ENCODE data around the gene MAD1L1.

MAD1L1 gene

DNA sequence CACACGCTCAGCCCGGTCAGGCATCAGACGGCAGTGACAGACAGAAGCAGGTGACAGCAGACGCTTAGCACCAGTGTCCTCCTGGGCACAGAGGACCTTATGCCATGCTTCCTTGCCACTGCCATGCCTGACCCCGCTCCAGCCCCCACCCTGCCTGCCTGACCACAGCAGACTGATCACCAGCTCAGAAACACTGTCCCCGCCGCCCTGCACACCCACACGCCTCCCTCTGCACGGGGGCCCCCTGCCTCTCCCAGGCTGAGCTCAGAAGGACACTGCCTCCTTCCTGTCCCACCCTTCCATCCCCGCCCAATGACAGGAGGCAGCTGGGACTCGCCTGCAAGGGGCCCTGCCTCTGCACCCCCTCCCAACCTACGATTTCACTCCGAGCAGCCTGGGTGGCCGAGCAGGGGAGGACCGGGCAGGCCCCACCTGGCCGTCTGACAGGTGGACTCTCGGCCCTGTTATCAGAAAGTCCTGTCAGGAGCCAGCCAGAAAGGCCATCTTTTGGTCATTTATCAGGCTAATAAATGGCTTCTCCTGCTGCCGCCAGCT, 379.2 kb downstream of the MAD1L1 start:
- H3K27ac ChIP-seq, result no peak overlapping the region
- TF ChIP-seq ZFX (IDR thresholded peaks at IDR 0.05), result no peak
- TF ChIP-seq, protein P1, sequence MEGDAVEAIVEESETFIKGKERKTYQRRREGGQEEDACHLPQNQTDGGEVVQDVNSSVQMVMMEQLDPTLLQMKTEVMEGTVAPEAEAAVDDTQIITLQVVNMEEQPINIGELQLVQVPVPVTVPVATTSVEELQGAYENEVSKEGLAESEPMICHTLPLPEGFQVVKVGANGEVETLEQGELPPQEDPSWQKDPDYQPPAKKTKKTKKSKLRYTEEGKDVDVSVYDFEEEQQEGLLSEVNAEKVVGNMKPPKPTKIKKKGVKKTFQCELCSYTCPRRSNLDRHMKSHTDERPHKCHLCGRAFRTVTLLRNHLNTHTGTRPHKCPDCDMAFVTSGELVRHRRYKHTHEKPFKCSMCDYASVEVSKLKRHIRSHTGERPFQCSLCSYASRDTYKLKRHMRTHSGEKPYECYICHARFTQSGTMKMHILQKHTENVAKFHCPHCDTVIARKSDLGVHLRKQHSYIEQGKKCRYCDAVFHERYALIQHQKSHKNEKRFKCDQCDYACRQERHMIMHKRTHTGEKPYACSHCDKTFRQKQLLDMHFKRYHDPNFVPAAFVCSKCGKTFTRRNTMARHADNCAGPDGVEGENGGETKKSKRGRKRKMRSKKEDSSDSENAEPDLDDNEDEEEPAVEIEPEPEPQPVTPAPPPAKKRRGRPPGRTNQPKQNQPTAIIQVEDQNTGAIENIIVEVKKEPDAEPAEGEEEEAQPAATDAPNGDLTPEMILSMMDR (conservative IDR thresholded peaks at IDR 0.05), result no peak

DNA sequence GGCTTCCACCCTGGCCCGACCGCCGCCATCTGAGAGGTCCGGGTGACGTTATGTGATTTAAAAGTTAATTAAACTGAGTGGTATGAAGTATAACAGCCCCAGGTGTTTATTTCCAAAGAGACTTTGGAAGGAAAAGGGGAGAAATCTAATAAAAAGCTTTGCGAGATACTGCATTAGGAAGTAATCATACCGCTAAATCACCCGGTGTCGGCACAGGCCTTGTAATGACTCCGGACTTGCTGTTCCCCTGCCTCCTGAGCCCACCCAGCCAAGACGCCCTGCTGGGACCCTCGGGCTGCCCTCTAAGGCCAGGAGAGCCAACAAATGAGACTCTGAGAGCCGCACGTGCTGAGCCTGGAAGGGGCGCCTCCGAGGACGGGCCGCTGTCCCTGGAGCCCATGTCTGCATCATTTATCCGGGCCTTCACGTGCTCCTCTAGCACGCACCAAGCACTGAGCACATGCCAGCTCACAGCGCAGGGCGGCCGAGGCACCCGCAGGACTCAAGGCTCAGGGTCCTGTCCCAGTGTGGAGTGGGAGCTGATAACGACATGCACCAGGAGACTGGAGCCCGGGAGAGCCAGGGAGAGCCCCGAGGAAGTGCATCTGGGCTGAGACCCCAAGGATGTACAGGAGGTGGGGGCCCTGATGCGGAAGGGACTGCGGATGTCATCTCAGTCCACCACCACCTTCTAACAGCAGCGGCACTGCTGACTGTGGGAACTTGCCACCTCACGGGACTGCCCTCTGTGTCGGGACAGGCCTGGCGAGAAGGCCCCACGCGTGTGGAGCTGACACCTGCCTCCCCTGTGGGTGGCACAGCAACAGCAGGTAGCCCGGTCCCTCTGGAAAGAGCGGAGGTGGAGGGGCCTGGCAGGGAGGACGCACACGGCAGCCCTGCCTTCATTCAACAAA, 380.0 kb downstream of the MAD1L1 start:
- TF ChIP-seq, protein P1 (conservative IDR thresholded peaks at IDR 0.05), result no peak
- no peak for TF ChIP-seq ZFX (IDR thresholded peaks at IDR 0.05)
- H3K27ac ChIP-seq, result no peak overlapping the region

DNA sequence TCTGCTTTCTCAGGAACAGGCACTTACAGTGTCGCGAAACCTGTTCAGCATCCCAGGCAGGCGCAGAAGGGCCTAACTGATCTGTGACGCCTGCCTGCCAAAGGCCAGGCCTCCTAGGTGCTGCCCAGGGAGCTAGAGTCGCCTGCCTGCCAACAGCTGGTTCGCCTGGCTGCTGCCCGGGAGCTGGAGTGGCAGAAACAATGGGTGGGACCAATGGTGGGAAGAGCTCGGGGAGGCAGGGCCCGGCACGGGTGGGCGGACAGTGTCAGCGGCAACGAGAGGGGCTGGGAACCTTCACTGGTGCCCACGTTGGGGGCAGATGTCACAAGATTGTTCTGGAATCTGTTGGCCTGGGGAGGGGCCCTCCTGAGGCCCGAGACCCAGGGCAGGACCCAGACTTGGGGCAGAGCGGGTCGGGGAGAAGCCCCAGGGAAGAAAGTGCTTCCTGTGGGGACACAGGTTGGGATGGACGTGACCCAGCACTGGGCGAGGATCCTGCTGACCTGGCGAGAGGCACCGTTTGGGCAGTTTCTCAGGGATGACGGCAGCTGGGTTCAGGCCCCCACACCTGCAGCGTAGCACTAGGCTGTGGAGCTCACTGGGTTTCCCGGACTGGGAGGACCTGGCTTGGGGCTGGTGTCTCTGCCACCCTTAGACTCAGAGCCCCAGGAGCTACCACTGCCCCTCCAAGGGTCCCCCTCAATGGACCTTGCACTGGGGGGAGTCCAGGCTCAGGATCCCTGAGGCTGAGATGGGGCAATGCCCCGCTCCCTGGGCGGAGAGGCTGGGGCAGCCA, 380.8 kb downstream of the MAD1L1 start:
- TF ChIP-seq ZFX (IDR thresholded peaks at IDR 0.05), result no peak
- TF ChIP-seq, protein P1 (conservative IDR thresholded peaks at IDR 0.05), result no peak
- peak overlapping the region; percentile 21; the same call in 1 of the 2 replicates for H3K27ac ChIP-seq

DNA sequence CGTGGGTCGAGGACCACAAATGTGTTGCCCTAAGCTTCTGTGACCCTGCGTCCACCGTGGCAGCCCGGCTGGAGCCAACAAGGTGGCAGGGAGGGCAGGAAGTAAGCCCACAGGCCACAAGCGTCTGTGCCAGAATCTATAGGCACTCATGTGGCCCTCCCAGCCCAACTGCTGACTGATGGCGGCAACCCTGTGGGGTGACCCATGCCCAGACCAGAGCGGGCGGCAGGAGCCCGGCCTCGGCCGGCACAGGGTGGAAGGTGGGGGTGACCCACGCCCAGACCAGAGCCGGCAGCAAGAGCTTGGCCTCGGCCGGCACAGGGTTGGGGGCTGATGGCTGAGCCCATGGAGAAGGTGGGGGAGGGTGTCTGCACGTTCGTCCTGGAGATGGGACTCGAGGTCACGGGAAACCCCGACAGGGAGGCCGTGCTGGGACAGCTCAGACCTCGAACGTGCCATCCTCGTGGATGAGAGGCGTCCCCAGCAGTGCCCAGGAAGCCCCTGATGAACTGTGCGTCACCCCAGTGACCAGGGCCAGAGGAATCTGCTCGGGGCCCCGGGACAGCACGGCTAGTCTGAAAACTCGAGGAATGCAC, 381.7 kb downstream of the MAD1L1 start:
- TF ChIP-seq, protein P1 (conservative IDR thresholded peaks at IDR 0.05), result no peak
- no peak for TF ChIP-seq ZFX (IDR thresholded peaks at IDR 0.05)
- peak overlapping the region; percentile 21; the same call in 1 of the 2 replicates for H3K27ac ChIP-seq

DNA sequence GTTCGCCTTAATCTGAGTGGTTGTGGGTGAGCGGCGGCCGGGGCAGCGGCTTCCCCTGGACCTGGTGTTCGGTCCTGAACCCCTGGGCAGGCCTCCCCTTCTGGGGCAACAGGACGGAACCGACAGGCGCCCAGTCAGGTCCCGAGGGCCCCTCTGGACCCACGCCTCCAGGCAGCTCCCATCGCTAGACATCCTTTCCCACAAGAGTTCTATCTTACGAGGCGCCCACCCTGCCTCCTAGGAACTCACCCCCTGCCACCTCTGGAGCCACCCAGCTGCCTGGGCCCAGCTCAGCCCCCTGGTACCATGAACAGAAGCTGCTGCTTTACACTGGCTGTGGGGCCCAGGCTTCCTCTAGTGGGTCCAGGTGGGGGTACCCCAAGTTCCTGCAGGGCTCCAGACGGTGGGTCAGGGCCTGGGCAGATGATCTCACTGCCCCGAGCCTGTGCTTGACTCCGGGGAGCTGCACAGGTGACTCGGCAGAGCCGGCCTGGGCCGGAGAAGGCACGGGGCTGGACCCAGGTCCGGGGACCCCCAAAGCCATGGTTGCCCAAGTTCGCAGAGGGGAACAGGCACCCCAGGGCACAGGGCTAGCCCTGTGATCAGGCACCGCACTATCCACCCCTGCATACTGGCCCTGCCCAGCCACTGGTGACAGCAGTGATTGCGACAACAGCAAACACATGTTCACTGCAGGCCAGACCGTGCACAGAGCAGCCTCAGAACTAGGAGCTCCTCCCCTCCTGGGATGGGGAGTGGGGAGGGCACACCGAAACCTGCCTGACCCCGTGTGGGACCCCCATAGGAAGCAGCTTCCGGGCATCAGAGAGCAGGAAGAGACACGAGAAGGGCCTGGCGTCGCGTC, 382.4 kb downstream of the MAD1L1 start:
- H3K27ac ChIP-seq, result no peak overlapping the region
- TF ChIP-seq, protein P1 (conservative IDR thresholded peaks at IDR 0.05), result no peak

DNA sequence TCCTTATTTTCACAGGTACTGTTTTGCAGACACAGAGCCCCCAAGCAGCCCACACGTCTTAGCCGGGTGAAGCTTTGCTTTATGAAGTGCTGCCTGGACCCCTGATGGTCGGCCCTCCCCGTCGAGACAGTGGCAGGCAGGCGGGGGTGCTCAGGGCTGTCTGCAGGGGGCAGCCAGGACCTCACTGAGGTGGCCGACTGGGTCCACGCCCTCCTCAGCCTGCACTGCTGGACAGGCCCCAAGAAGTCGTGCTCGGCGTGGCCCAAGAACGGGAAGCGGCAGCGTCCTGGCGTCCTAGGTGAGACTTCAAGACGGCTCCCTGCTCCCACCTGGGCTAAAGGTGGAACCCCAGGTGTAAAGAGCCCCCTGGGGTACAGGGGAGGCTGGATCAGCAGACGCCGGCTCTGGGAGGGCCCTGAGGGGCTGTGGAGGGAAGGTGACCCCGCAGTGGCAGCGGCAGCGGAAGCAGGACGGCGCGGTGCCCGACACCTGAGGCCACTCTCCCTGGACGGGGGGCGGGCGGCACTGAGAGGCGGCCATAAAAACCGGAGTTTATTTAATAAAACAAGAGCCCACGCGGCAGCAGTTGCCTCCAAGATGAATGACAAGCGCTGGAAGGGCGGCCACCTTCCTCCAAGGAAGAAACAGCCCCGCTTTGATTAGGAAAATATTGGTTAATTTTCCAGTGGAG, 383.2 kb downstream of the MAD1L1 start:
- TF ChIP-seq, protein P1 (conservative IDR thresholded peaks at IDR 0.05), result no peak
- TF ChIP-seq ZFX (IDR thresholded peaks at IDR 0.05), result no peak

More for the DNA sequence above, 383.2 kb downstream of the MAD1L1 start:
- no peak overlapping the region for H3K27ac ChIP-seq

Data from C4-2B (cell line).